HG03095 (cell line): ENCODE data around the gene GNA14.

ENCODE experiments used
- ATAC-seq: cut with Tn5 transposase; IDR thresholded peaks from one replicate; pipeline ENCODE4 v1.9.1; 2021; ENCODE audit warnings: moderate library complexity; ENCODE audit not compliant: unreplicated experiment

GNA14 gene

GRCh38 chr9:77543131-77543822, 104.8 kb downstream of the GNA14 start:
- ATAC-seq = no peak

GRCh38 chr9:77541600-77541999, 106.5 kb downstream of the GNA14 start:
- ATAC-seq = no peak

GRCh38 chr9:77541055-77541454, 107.1 kb downstream of the GNA14 start:
- ATAC-seq = no peak

- ATAC-seq = no peak
Measured at GRCh38 chr9:77534376-77535057, 113.6 kb downstream of the GNA14 start.

- no peak for ATAC-seq
Measured at GRCh38 chr9:77533671-77534070, 114.5 kb downstream of the GNA14 start.

- no peak for ATAC-seq
Measured at GRCh38 chr9:77532607-77533006, 115.5 kb downstream of the GNA14 start.

- no peak for ATAC-seq
Measured at GRCh38 chr9:77531400-77531799, 116.7 kb downstream of the GNA14 start.

- ATAC-seq = no peak
Measured at GRCh38 chr9:77523891-77524290, 124.2 kb downstream of the GNA14 start.

- no peak for ATAC-seq
Measured at GRCh38 chr9:77521091-77521490, 127.0 kb downstream of the GNA14 start.

- ATAC-seq = no peak
Measured at GRCh38 chr9:77518688-77519087, 129.4 kb downstream of the GNA14 start.

- no peak for ATAC-seq
Measured at GRCh38 chr9:77516781-77517180, 131.3 kb downstream of the GNA14 start.

- no peak for ATAC-seq
Measured at GRCh38 chr9:77514886-77515711, 133.0 kb downstream of the GNA14 start.

- no peak for ATAC-seq
Measured at GRCh38 chr9:77513457-77513856, 134.7 kb downstream of the GNA14 start.

- no peak for ATAC-seq
Measured at GRCh38 chr9:77512876-77513275, 135.2 kb downstream of the GNA14 start.

- ATAC-seq = no peak
Measured at GRCh38 chr9:77511525-77511924, 136.6 kb downstream of the GNA14 start.

- ATAC-seq = no peak
Measured at GRCh38 chr9:77510666-77511065, 137.5 kb downstream of the GNA14 start.

GRCh38 chr9:77508396-77508795, 139.7 kb downstream of the GNA14 start:
- ATAC-seq = no peak

GRCh38 chr9:77507212-77507961, 140.7 kb downstream of the GNA14 start:
- ATAC-seq = no peak

GRCh38 chr9:77505232-77505631, 142.9 kb downstream of the GNA14 start:
- no peak for ATAC-seq

- ATAC-seq = no peak
Measured at GRCh38 chr9:77502568-77502967, 145.6 kb downstream of the GNA14 start.

- ATAC-seq = no peak
Measured at GRCh38 chr9:77498891-77499290, 149.2 kb downstream of the GNA14 start.
